ENCODE data around the gene COQ5. TPM values are rescaled to one million over a fixed set of nuclear protein-coding genes. Genes with fewer than 3 reads are reported as not detected.

Gene COQ5
- total RNA-seq, 1 experiment from 2014 or later: 32.2 TPM

DNA sequence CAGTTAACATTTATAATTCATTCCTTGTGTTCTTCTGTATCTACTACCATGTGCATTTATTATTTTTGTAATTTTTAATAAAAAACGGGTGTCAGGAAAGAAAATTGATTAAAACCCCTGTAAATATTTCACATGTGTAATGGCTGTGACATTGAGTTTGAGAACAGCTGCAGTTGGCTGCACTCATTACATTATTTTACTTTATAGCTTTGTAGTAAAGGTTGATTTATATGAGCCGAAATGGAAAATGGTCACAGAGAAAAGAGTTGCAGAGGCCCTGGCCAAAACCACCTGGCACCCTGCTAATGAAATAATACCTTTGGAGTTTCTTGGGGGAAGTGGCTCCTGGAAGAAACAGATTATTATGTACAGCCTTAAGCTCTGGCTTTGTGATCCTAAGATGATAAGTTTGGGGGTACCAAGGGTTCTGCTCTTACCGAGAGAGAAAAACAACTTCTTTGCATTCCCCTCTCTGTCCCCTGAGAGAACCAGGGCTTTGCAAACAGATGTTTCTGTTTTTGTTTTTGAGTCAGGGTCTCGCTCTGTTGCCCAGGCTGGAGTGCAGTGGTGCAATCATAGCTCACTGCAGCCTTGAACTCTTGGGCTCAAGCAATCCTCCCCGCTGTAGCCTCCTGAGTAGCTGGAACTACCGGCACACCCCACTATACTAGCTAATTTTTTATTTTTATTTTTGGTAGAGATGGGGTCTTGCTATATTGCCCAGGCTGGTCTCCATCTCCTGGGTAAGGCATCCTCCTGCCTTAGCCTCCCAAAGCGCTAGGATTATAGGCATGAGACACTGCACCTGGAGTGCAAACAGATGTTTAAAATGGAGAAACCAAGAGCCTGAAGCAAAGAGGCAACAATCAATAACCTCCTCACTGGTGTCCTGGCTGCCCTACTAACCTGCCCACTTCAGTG is 42.7 kb downstream of the COQ5 start:
- Histone ChIP-seq H2AFZ (no peak overlapping the region), H3F3A (ENCODE audit: insufficient read depth, low read depth) (no peaks in the 10 kb centered on the region; the same call in 1 of the 2 replicates), H3K4me1 (replicated peaks; ENCODE audit: insufficient read depth) (no peaks in the 10 kb centered on the region), H3K4me3 (no peak overlapping the region), H3K9me3 (ENCODE audit: insufficient read depth, low read depth) (no peaks in the 10 kb centered on the region), H3K36me3 (ENCODE audit: low read depth) (no peaks in the 10 kb centered on the region; the same call in 1 of the 2 replicates), H3K27ac (no peak overlapping the region), H3K9me2 (ENCODE audit: insufficient read depth) (no peaks in the 10 kb centered on the region), H3K79me2 (ENCODE audit: low read depth) (no peaks in the 10 kb centered on the region), H3K4me2 (no peak overlapping the region), H3K27me3 (ENCODE audit: insufficient read depth, low read depth) (no peaks in the 10 kb centered on the region), H4K20me1 (ENCODE audit: insufficient read depth) (no peaks in the 10 kb centered on the region)
- POLR2A ChIA-PET (ENCODE audit: unreplicated experiment): no interaction called here
- CTCF ChIA-PET: no interaction called here
- DNase-seq: no peak
- no TSS peak for BruUV-seq (replicated peaks)
- intact Hi-C loops (cut with micrococcal nuclease; ENCODE audit: unreplicated experiment): no loop called here
- TF ChIP-seq EZH2 (IDR thresholded peaks at IDR 0.05; ENCODE audit: low read depth): no peak
- TF ChIP-seq, protein P1, sequence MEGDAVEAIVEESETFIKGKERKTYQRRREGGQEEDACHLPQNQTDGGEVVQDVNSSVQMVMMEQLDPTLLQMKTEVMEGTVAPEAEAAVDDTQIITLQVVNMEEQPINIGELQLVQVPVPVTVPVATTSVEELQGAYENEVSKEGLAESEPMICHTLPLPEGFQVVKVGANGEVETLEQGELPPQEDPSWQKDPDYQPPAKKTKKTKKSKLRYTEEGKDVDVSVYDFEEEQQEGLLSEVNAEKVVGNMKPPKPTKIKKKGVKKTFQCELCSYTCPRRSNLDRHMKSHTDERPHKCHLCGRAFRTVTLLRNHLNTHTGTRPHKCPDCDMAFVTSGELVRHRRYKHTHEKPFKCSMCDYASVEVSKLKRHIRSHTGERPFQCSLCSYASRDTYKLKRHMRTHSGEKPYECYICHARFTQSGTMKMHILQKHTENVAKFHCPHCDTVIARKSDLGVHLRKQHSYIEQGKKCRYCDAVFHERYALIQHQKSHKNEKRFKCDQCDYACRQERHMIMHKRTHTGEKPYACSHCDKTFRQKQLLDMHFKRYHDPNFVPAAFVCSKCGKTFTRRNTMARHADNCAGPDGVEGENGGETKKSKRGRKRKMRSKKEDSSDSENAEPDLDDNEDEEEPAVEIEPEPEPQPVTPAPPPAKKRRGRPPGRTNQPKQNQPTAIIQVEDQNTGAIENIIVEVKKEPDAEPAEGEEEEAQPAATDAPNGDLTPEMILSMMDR (conservative IDR thresholded peaks at IDR 0.05): no peak

DNA sequence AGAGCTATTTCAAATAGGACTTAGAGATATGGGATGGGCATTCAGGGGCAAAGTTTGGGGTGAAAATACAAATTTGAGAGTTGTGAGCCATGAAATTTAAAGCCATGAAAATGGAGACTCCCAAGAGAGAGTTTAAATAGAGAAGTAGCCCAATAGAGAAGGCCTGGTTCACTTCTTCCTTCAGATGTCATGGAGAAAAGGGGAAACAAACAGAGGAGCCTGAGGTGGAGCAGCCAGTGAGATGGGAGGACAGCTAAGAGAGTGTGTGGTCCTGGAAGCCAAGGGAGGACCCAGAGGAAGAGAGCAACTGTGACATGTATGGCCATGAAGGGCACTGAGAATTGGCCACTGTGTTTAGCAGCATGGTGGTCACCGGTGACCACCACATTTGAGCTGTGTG is 45.3 kb downstream of the COQ5 start:
- POLR2A ChIA-PET (ENCODE audit: unreplicated experiment): interaction anchor here (0.6 kb wide), 1 partner anchor 17 kb away, joined by 6 read pairs; no protein-coding TSS in a partner anchor
- no peaks in the 10 kb centered on the region for H3K36me3 ChIP-seq (ENCODE audit: low read depth)
- intact Hi-C loops (cut with micrococcal nuclease; ENCODE audit: unreplicated experiment): no loop called here
- no peaks in the 10 kb centered on the region for H3K9me2 ChIP-seq (ENCODE audit: insufficient read depth)
- no peak overlapping the region for H2AFZ ChIP-seq
- no peak for DNase-seq
- H3K4me2 ChIP-seq: no peak overlapping the region
- no peaks in the 10 kb centered on the region for H3K27me3 ChIP-seq (ENCODE audit: insufficient read depth, low read depth)
- no TSS peak for BruUV-seq (replicated peaks)
- CTCF ChIA-PET: interaction anchor here (0.6 kb wide), 1 partner anchor 509 kb away, joined by 3 read pairs; no protein-coding TSS in a partner anchor
- TF ChIP-seq, protein P1 (conservative IDR thresholded peaks at IDR 0.05): no peak
- TF ChIP-seq EZH2 (IDR thresholded peaks at IDR 0.05; ENCODE audit: low read depth): no peak
- H3K4me1 ChIP-seq (replicated peaks; ENCODE audit: insufficient read depth): peaks cover 5% of the 10 kb centered on the region; the same call in 1 of the 2 replicates
- no peak overlapping the region for H3K27ac ChIP-seq
- no peak overlapping the region for H3K4me3 ChIP-seq
- no peaks in the 10 kb centered on the region for H3K9me3 ChIP-seq (ENCODE audit: insufficient read depth, low read depth)
- peaks cover 6% of the 10 kb centered on the region for H3F3A ChIP-seq (ENCODE audit: insufficient read depth, low read depth)
- no peaks in the 10 kb centered on the region for H4K20me1 ChIP-seq (ENCODE audit: insufficient read depth)
- no peaks in the 10 kb centered on the region for H3K79me2 ChIP-seq (ENCODE audit: low read depth)

DNA sequence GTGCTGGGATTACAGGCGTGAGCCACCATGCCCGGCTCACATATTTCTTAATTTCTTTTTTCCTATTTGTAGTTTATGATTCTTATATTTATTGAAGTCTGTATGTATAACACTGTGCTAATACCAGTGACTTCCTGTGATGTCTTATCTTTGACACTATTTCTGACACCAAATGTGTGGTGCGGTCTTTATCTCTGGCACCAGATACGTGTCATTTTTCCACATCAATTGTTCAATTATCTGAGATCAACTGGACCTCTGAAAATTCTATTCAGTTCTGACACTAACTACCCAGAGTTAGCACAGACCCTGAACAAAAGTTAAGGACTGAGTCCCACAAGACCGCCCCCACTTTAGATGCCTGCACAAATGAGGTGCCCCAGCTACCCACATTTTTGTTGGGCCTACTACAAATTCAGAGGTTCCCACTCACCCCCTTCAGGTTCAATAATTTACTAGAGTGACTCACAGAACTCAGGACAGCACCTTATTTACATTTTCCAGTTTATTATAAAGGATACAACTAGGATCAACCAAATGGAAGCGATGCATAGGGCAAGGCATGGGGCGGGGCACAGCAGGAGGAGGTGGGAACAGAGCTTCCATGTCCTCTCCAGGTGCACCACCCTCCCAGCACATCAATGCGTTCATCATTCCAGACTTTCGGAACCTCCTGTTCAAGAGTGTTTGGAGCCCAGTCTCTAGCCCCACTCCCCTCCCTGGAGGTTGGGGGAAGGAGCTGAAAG is 47.8 kb downstream of the COQ5 start:
- no peaks in the 10 kb centered on the region for H3K27me3 ChIP-seq (ENCODE audit: insufficient read depth, low read depth)
- POLR2A ChIA-PET (ENCODE audit: unreplicated experiment): no interaction called here
- peaks cover 6% of the 10 kb centered on the region; the same call in 1 of the 2 replicates for H3F3A ChIP-seq (ENCODE audit: insufficient read depth, low read depth)
- CTCF ChIA-PET: no interaction called here
- intact Hi-C loops (cut with micrococcal nuclease; ENCODE audit: unreplicated experiment): no loop called here
- no peak overlapping the region for H2AFZ ChIP-seq
- H3K9me2 ChIP-seq (ENCODE audit: insufficient read depth): no peaks in the 10 kb centered on the region
- peaks cover 2% of the 10 kb centered on the region; the same call in 1 of the 2 replicates for H3K79me2 ChIP-seq (ENCODE audit: low read depth)
- H3K9me3 ChIP-seq (ENCODE audit: insufficient read depth, low read depth): no peaks in the 10 kb centered on the region
- no TSS peak for BruUV-seq (replicated peaks)
- H3K4me1 ChIP-seq (replicated peaks; ENCODE audit: insufficient read depth): peaks cover 7% of the 10 kb centered on the region
- H3K27ac ChIP-seq: no peak overlapping the region
- H4K20me1 ChIP-seq (ENCODE audit: insufficient read depth): no peaks in the 10 kb centered on the region
- no peak overlapping the region for H3K4me2 ChIP-seq
- no peak overlapping the region for H3K4me3 ChIP-seq
- no peak for DNase-seq
- no peaks in the 10 kb centered on the region for H3K36me3 ChIP-seq (ENCODE audit: low read depth)
- TF ChIP-seq, protein P1 (conservative IDR thresholded peaks at IDR 0.05): no peak
- TF ChIP-seq EZH2 (IDR thresholded peaks at IDR 0.05; ENCODE audit: low read depth): no peak

Data from PC-9 (cell line).